GM19328 (cell line): ENCODE results near the gene DNAH14.
"Not testable (repeated sequence)": the region's sequence is repeated elsewhere in the genome, so short reads cannot be mapped to it uniquely, and the experiment has no call there.

Experiments
- ATAC-seq: cut with Tn5 transposase; IDR thresholded peaks from one replicate; pipeline ENCODE4 v1.9.1; 2021; ENCODE audit warnings: mild to moderate bottlenecking, moderate library complexity; ENCODE audit not compliant: unreplicated experiment

DNAH14 gene

DNA sequence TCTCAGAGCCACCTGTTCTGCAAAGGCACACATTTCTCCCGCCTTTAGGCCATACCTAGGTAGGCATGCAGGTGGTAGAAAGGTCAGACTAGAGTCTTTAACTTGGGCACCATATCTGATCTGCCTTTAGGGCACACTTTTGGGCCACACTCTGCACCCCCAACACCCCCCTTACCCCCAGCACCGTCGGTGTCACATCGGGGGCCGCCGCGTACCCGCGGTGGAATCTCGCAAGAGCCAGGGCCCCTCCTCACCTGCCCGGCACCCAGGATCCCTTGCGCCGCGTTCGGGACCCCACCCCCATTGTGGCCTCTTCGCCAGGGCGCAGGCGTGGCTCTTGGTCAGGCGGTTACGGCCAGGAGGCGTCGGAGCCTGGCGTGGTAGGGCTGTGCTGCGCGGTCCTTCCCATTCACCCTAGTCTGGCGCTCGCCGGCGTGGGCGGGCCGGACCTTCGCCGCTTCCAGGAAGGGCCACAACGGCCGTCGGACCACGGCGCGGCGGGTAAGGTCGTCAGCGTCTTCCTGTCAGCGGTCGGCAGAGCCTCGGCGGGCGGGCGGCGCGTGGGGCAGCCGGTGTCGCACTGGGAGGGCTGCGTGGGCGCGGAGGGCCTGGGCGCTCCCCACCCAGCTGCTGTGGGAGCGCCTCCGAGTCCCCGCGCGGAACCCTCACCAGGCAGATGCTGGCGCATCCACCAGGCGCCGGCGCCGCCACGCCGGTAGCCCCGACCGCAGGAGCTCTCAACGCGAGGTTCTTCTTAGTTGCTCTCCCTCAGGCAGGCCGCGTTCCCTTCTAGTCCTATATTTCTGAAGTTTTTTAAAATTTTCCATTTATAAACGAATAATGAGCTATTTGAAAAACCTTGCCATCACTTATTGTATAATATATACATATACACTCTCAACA lies at the start of gene DNAH14:
Gene DNAH14 (plus strand): TSS at position 341 of the 903 bp plus-strand sequence. CDS start 23,028 bp downstream, outside the sequence.
- ATAC-seq: peak; percentile 44

DNA sequence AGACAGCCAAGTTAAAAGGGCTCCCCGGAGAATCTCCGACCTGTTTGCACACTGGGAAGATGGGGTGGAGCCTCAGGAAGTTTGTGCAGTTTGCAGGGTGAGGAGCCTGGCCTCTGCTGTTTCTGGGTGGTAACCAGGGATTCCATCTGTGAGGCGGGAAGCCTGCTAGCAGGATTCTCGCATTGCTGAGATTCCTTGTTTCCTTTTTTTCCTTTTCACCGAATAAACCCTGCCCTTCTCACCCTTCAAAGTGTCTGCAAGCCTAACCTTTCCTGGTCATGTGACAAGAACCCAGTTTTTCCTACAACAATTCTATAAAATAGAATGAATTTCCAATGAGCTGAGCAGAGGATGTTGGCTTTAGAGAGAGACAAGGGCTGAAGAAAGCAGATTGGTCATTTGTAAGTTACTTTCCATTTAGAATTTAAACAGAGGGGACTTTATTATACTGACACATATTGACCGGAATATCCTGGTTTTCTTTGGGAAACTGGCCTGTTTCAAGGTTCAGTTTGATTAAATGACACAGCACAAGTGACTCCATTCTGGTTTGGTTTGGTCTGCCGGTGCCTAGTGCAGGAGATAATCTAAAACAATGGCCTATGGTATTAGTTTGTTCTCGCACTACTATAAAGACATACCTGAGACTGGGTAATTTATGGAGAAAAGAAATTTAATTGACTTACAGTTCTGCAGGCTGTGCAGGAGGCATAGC lies 48.7 kb upstream of the DNAH14 start:
- no peak for ATAC-seq

DNA sequence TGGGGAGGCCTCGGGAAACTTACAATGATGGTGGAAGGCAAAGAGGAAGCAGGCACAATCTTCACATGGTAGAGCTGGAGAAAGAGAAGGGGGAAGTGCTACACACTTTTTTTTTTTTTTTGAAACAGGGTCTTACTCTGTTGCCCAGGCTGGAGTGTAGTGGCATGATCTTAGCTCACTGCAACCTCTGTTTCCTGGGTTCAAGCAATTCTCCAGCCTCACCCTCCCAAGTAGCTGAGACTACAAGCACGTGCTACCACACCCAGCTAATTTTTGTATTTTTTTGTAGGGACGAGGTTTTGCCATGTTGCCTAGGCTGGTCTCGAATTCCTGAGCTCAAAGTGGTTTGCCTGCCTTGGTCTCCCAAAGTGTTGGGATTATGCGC lies 48.2 kb upstream of the DNAH14 start:
- not testable (repeated sequence) for ATAC-seq

DNA sequence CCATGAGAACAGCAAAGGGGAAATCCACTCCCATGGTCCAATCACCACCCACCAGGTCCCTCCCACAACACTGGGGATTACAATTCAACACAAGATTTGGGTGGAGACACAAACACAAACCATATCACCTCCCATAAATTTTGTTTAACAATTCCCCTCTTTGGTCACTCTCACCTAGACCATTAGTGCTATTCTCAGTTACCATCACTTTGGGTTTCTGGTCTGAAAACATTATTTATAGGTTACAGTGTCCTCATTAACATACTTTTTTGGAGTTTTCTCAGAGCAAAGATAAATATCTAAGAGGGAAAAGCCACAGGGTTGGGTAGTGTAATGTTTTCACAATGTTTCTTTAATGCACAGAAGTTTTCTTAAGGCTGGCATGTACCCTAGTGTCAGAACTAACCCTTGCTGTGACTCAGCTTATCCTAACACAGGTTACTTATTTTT lies 47.7 kb upstream of the DNAH14 start:
- ATAC-seq: no peak

DNA sequence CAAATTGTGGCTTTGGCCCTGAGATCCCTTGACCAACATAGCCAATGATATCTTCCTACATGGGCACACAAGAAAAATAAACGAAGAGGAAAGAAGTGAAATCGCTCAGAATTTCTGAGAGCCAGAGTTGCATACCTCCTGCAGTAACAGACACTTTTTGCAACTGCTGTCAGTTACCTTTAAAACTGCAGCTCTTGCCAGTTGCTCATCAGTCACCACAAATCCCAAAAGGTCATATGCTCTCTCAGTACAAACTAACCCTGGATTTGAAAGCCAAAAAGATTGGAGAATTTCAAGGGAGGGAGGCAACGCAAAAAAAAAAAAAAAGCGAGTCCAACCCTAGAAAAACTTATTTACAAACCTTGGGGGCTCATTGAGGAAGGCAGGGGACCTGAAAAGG lies 47.2 kb upstream of the DNAH14 start:
- no peak for ATAC-seq

DNA sequence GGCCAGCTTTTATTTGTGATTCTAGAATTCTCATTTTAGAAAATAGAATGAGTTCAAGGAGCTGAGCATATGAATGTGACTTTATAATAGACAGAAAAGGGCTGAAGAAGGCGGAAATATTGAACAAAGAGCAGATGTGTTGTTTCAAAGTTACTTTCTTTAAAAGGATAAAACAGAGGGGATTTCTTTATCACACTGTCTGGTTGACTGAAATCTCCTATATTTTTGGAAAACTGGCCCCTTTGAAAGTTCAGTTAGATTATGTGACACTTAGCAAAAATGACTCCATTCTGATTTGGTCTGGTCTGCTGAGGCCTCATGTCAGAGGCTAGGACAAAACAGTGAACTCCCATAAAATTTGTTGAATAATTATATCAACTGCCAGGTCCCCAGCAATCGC lies 46.4 kb upstream of the DNAH14 start:
- ATAC-seq: no peak

DNA sequence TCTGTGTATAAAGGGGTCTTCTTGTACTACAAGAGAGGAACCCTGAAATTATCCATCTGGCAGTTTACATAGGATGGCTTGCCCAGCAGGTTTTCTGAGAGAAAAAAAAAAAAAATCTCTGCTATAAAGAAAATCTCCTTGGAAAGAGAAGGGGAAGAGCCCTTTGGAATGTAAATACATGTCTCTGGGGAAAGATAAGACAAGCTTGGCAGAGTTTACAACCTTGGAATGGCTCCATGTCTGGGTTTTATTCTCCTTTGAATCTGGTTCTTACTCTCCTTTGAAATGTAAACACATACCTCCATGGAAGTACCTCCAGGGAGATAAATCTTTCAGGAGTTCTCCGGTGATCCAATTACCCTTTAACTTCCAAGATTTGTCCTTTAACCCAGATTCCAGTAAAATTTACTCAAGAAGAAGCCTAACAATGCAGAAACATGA lies 45.1 kb upstream of the DNAH14 start:
- ATAC-seq: no peak

DNA sequence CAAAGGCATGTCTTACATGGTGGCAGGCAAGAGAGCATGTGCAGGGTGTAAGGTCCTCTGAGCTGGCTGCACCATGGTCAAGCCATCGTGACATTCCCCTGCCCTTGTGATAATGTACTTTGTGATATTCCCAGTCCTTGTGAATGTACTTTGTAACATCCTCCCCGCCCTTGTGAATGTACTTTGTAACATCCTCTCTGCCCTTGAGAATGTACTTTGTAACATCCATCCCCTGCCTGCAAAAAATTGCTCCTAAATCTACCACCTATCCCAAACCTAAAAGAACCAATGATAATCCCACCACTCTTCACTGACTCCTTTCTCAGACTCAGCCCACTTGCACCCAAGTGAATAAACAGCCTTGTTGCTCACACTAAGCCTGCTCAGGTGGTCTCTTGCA lies 44.1 kb upstream of the DNAH14 start:
- not testable (repeated sequence) for ATAC-seq

DNA sequence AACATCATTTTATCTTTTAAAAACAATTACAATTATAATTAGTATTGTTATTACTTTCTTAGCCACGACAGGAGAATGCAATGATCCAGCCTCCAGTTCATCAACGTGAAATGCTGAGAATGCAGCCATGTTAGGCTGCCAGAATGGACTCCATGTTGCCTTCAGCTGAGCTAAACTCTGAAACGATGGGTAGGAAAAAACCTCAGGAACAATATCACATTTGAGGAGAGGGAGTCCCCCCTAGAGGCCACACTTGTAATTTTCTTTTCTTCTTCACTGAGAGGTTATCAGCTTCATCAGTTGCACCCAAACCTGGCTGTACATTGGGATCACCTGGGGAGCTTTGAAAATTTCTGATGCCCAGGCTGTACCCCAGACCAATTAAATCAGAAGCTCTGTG lies 34.6 kb upstream of the DNAH14 start:
- ATAC-seq: no peak

DNA sequence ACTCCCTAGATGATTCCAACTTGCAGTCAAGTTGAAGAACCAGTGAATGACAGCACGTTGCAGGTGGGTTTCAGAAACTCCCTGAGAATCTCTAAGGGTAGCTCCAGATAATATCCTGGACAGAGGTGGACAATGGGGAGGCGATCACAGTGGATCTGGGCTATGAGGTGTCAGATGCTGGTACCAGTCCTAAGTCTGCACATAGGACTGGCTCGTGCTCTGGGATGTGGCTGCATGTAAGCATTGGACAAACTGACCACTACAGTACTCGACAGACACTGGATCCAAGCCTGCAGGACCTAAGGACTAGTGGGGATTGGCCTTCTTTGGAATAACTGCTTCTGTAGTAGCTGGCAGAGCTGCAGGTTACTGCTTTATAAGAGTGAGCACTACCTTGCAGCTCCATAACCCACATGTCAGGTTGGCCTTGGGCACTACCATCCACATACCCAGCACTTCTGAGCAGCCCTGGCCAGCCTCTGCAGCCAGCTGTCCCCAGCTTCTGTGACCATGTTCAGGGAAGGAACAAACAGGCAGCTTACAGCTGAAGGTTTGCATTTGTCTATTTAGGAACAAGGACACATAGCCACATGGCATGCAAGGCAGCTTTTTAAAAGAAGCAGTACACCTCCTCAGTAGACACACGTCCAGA lies 33.2 kb upstream of the DNAH14 start:
- no peak for ATAC-seq

DNA sequence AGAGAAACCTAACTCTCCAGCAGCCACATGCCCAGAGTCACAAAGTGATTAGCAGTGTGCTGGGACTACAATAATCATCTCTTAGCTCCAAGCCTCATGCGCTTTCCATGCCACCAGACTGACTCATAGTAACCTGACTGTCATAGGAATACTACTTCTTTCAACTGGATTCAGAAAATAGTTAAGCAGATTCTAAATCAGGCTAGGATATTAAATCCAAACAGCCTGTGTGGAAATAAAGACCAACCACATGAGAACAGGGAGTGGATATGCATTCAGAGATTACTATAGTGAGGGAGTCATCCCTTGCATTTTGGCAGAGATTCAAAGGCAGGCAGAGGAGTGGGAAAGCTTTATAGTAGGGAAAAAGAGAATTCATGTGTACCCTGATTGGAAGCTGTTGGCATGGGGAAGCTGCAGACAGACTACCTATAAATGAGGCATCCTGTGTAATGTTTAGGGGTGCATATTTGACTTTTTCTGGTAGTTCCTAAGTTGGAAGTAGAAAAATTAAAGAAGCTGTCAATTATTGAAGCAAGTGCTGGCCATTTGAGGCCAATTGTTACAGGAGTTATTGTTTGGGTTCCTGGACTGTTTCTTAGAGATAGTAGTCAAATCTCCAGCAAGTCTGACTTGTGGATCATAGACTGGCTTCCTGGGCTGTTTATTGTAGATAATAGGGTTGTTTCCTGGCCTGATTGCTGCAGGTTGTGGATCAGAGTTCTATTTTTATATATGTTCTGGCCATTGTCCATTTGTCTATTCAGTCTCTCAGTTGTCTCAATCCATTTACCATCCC lies 31.7 kb upstream of the DNAH14 start:
- no peak for ATAC-seq

DNA sequence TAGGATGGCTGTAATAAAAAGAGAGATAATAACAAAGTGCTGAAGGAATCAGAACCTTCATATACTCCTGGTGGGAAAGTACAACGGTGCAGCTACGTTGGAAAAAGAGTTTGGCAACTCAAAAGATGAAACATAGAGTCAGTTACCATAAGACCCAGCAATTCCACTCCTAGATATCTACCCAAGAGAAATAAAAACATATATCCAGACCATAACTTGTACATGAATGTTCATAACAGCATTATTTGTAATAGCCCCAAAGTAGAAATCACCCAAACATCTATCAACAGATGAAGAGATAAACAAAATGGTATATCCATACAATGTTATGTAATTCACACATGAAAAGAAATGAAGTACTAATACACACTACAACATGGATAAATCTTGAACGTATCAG lies 30.5 kb upstream of the DNAH14 start:
- no peak for ATAC-seq

DNA sequence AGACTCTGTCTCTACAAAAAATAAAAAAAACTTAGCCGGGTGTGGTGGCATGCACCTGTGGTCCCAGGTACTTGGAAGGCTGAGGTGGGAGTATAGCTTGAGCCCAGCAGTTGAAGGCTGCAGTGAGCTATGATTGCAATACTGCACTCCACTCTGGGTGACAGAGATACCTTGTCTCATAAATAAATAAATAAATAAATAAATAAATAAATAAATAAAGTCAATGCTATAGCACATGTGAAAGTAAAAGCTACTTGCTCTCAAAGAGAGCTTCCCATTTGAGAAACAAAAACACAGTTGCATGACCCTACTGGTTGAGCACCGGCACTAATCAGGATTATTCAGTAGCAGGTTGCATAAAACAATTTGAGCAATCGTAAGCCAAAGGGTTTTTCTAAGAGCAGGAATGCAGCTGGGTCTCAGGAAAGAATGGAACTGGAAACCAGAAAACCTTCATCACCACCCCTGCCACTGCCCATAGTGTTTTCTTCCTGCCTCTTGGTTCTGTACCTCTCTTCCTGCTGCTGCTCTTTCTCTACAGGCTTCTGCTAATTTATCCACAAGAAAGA lies 29.3 kb upstream of the DNAH14 start:
- ATAC-seq: no peak

DNA sequence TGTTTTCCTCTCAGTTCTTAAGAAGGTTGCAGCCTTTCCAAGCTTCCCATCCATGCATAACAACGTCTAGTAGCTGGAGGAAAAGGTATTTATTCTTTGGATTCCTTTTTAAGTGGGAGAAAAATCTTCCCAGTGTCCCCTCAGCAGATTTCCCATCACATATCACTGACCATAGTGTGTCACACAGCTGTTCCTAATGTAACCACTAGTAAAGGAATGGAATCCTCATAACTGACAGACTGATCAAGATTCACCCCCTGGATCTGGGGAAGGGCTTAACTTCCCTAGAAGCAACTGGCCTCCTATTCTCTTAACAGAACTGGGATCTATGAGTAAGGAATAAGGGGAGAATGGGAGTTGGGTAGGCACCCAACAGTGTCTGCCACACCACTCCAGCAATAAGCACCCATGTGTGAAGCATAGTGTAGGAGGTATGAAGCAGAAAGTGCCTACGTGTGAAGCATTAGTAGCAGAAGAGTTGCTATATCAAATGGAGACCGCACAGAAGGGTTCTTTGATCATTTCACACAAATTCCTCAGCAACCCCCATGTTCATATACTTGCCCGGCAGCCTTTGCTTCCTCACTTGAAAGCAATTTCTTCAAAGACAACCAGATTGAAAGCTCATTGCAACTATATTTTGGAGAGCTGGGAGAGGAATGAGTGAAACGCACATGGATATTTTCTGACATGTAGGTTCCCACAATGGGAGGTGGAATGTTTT lies 28.2 kb upstream of the DNAH14 start:
- no peak for ATAC-seq

DNA sequence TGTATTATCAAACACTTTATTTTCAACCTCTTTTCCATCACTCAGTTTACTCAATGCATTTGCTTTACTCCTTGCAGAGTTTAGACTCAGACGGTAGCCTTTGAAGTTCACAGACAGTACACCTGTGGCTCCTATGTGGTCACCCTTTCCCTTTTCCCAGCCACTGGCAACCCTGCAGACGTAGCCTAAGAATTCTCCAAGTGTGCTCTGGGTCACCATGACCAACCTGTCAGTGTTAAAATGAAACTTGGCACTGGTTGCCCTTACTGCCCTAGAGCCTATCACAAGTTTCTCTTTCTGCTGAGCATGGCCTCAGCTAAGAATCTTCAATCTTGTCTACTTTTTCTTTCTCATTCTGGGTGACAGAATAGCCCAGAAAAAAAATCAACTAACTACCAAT lies 25.5 kb upstream of the DNAH14 start:
- ATAC-seq: no peak

DNA sequence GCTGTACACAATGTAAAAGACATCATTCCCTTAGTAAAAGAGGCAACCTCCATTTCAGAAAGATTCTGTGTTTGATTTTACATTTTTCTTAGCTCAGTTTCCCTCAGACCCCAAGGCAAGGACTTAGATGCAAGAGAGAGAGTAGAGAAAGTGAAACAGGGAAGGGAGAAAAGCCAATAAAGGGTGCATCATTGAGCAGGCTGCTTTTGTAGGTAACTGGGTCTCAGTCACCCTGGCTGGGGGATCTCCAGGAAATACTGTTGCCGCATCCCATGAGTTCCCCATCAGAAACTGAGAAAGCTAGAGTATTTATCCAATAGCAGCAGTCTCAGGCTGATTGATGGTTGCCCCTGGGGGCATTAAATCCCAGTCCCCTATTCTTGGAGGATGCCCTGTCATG lies 23.1 kb upstream of the DNAH14 start:
- no peak for ATAC-seq

DNA sequence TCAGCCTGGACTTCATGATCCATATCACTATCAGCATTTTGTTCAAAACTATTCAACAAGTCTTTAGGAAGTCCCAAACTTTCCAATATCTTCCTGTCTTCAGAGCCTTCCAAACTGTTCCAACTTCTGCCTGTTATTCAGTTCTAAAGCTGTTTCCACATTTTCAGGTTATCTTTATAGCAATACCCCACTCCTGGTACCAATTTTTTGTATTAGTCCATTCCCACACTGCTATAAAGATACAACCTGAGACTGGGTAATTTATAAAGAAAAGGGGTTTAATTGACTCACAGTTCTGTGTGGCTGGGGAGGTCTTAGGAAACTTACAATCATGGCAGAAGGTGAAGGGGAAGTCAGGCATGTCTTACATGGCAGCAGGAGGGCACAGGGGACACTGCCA lies 18.3 kb upstream of the DNAH14 start:
- ATAC-seq: no peak

DNA sequence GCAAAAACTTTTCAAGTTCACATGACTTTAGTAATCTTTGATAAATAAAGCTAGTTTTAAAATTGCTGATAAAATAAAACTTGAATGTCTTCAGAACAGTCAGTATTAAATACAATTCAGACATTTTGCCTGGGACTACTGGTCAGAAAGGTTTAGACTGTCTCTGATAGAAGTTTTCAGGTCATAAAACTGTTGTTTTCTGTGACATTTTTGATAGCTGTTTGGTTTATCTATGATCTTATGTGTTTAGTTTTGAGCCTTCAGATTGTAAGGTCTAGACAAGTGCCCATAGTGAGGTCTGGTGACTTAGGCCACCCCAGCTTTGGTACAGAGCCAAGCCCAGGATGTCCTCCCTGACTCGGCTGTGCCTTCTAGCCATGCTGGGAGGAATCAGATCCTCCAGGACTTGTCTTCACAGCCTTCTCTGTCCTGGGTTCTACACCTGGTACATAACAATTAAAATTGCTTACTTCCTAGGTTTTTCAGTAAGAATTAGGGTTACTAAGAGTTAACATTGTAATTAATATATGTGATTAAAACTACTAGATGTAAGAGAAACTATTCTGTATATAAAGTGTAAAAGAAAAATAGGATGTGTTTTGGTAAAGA lies 15.1 kb upstream of the DNAH14 start:
- ATAC-seq: no peak

DNA sequence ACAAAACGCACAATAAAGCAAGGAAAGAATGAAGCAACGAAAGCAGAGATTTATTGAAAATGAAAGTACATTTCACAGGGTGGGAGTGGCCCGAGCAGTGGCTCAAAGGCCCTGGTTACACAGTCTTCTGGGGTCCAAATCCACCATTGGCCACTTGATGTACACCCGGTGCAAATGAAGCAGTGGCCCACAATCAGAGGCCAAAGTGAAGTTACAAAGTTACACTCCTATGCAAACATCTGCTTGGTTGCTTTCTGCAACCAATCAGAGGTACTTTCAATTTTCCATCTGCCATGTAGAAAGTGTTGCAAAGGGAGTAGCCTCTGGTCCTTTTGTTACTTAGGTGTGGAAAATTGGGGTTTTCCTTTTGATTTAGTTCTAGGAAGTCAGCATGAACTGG lies 10.0 kb upstream of the DNAH14 start:
- ATAC-seq: no peak
